CD14-positive monocyte (primary cell): ENCODE data around the gene BPHL. TPM values are rescaled to one million over a fixed set of nuclear protein-coding genes. Genes with fewer than 3 reads are reported as not detected.
"Not testable (repeated sequence)": the region's sequence is repeated elsewhere in the genome, so short reads cannot be mapped to it uniquely, and the experiment has no call there.

Experiments
- DNase-seq, 3 donors: peaks; one replicate each; pipeline ENCODE4 v3.0.0-alpha.2; 2011 to 2022
- H2AFZ ChIP-seq: 2 replicates; pipeline ENCODE4 v1.6.0; 2012; ENCODE audit warnings: mild to moderate bottlenecking, low read depth, low read length, inconsistent platforms; ENCODE audit not compliant: insufficient read depth, poor library complexity, severe bottlenecking
- H3K27ac ChIP-seq, 2 donors: 1 replicate in 1 of 2; 2 replicates in 1 of 2; pipeline ENCODE4 v1.5.1; 2012 to 2013; ENCODE audit warnings: low read length in 2 of 2, control low read depth in 1 of 2, inconsistent platforms in 1 of 2, low read depth in 1 of 2, mild to moderate bottlenecking in 1 of 2
- H3K27me3 ChIP-seq, 2 donors: one replicate each; pipeline versions ENCODE4 v1.6.0 to v1.6.1; 2011 to 2013; ENCODE audit warnings: low read length in 2 of 2; ENCODE audit not compliant: control insufficient read depth in 2 of 2, insufficient read depth in 2 of 2
- H3K36me3 ChIP-seq, 2 donors: replicated peaks in 1 of 2; 1 replicate in 1 of 2; 2 replicates in 1 of 2; pipeline versions ENCODE4 v1.5.1 to v1.6.1; 2012 to 2013; ENCODE audit warnings: low read length in 2 of 2, control low read depth in 1 of 2, inconsistent platforms in 1 of 2, mild to moderate bottlenecking in 1 of 2; ENCODE audit not compliant: insufficient read depth in 2 of 2, control insufficient read depth in 1 of 2
- H3K4me1 ChIP-seq, 2 donors: 1 replicate in 1 of 2; 2 replicates in 1 of 2; pipeline versions ENCODE4 v1.5.1 to v1.6.1; 2012 to 2013; ENCODE audit warnings: low read length in 2 of 2, control low read depth in 1 of 2, inconsistent platforms in 1 of 2, mild to moderate bottlenecking in 1 of 2, moderate library complexity in 1 of 2; ENCODE audit not compliant: insufficient read depth in 2 of 2, control insufficient read depth in 1 of 2
- H3K4me2 ChIP-seq: replicated peaks from 2 replicates; pipeline ENCODE3; 2012; ENCODE audit warnings: low read length, moderate library complexity, mild to moderate bottlenecking; ENCODE audit not compliant: poor library complexity, severe bottlenecking; ENCODE audit errors: extremely low read depth
- H3K4me3 ChIP-seq, 3 experiments: fragments of 200-600 bp in 1 of 3; sonication (generic) in 1 of 3; replicated peaks in 1 of 3; 1 replicate in 2 of 3; 2 replicates in 1 of 3; pipeline ENCODE4 v1.5.1; 2011 to 2013; ENCODE audit warnings: low read length in 3 of 3, mild to moderate bottlenecking in 3 of 3, control low read depth in 2 of 3, low read depth in 2 of 3, inconsistent platforms in 1 of 3, moderate library complexity in 1 of 3
- H3K79me2 ChIP-seq: 2 replicates; pipeline ENCODE4 v1.6.0; 2012; ENCODE audit warnings: mild to moderate bottlenecking, control low read depth, inconsistent platforms, low read length, moderate library complexity; ENCODE audit not compliant: insufficient read depth
- H3K9ac ChIP-seq: 2 replicates; pipeline ENCODE4 v1.6.0; 2017; ENCODE audit warnings: low read length, mild to moderate bottlenecking; ENCODE audit not compliant: insufficient read depth, poor library complexity, severe bottlenecking
- H3K9me3 ChIP-seq, 2 donors: replicated peaks in 1 of 2; 1 replicate in 1 of 2; 2 replicates in 1 of 2; pipeline versions ENCODE4 v1.5.1 to v1.6.1; 2012 to 2013; ENCODE audit warnings: low read length in 2 of 2, control low read depth in 1 of 2; ENCODE audit not compliant: control insufficient read depth in 1 of 2, insufficient read depth in 1 of 2
- H4K20me1 ChIP-seq: 2 replicates; pipeline ENCODE4 v1.6.0; 2012; ENCODE audit warnings: mild to moderate bottlenecking, low read length, control low read depth, moderate library complexity; ENCODE audit not compliant: insufficient read depth
- H3K27ac Mint-ChIP-seq, 7 donors: one replicate each; pipeline ENCODE4 v1.8.0; 2020; ENCODE audit warnings: mild to moderate bottlenecking in 7 of 7, mixed read lengths in 7 of 7, moderate library complexity in 6 of 7, inconsistent platforms in 2 of 7
- H3K27me3 Mint-ChIP-seq, 3 donors: one replicate each; pipeline ENCODE4 v1.8.0; 2021 to 2022; ENCODE audit warnings: low read depth in 3 of 3, mild to moderate bottlenecking in 3 of 3, mixed read lengths in 3 of 3, moderate library complexity in 3 of 3, inconsistent platforms in 1 of 3
- H3K36me3 Mint-ChIP-seq, 2 donors: one replicate each; pipeline ENCODE4 v1.8.0; 2020; ENCODE audit warnings: mixed read lengths in 2 of 2, inconsistent platforms in 1 of 2, mild to moderate bottlenecking in 1 of 2
- H3K4me1 Mint-ChIP-seq: one replicate; pipeline ENCODE4 v1.8.0; 2020; ENCODE audit warnings: mild to moderate bottlenecking, mixed read lengths
- H3K4me3 Mint-ChIP-seq, 2 donors: one replicate each; pipeline ENCODE4 v1.8.0; 2020; ENCODE audit warnings: mild to moderate bottlenecking in 2 of 2, mixed read lengths in 2 of 2, moderate library complexity in 1 of 2
- H3K9me3 Mint-ChIP-seq, 7 donors: one replicate each; pipeline ENCODE4 v1.8.0; 2020 to 2022; ENCODE audit warnings: mixed read lengths in 7 of 7, mild to moderate bottlenecking in 6 of 7, moderate library complexity in 6 of 7, inconsistent platforms in 2 of 7
- WGBS: methylation state at CpG from one replicate; pipeline ENCODE4 v1.1.5; 2013; ENCODE audit warnings: missing lambda C conversion rate; ENCODE audit not compliant: insufficient coverage; 5-methylcytosine and 5-hydroxymethylcytosine counted together
- intact Hi-C, 2 donors: fragments of 100-400 bp; cut with micrococcal nuclease; formaldehyde crosslinking; loops; one replicate each; pipeline versions ENCODE4 v1.15.0 to v1.15.1; 2023
- polyA plus RNA-seq, 3 donors: library from polyadenylated mRNA; depleted of rRNA in 1 of 3; unstranded in 2 of 3; stranded (reverse) in 1 of 3; fragments of 300-500 nt in 2 of 3; fragments of >200 nt in 1 of 3; fragmentation: Illumina TruSeq in 2 of 3; gene quantifications; 1 replicate in 2 of 3; 2 replicates in 1 of 3; pipeline ENCODE4 v1.2.3, GENCODE V29; 2012 to 2021

Gene BPHL
- polyA plus RNA-seq, 3 donors: 4.6 to 7.8 (median 5.9) TPM

DNA sequence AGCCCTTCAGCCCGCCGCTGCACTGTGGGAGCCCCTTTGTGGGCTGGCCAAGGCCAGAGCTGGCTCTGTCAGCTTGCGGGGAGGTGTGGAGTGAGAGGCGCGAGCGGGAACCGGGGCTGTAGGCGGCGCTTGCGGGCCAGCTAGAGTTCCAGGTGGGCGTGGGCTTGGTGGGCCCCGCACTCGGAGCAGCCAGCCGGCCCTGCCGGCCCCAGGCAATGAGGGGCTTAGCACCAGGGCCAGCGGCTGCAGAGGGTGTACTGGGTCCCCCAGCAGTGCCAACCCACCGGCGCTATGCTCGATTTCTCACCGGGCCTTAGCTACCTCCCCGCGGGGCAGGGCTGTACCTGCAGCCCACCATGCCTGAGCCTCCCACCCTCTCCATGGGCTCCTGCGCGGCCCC, 52.2 kb downstream of the BPHL start:
- H3K4me1 ChIP-seq, H3K9ac ChIP-seq, H3K4me1 Mint-ChIP-seq, H2AFZ ChIP-seq, H3K36me3 Mint-ChIP-seq, H3K79me2 ChIP-seq, H3K4me3 ChIP-seq, H3K4me2 ChIP-seq, H3K27ac ChIP-seq, H3K9me3 ChIP-seq, intact Hi-C loops, DNase-seq, H3K4me3 Mint-ChIP-seq, H3K9me3 Mint-ChIP-seq, H3K27ac Mint-ChIP-seq, H4K20me1 ChIP-seq, H3K36me3 ChIP-seq, H3K27me3 ChIP-seq: not testable (repeated sequence)
- H3K27me3 Mint-ChIP-seq: peaks cover 8 to 13% (median 10%) of the 10 kb centered on the region in 3 donors
- 95% methylated on average over 14 of the region's 24 CpGs for WGBS

GRCh38 chr6:3171313-3172175, 53.0 kb downstream of the BPHL start:
- H3K4me2 ChIP-seq: not testable (repeated sequence)
- WGBS: 90% methylated on average over 15 of the region's 17 CpGs

GRCh38 chr6:3172789-3173188, 54.3 kb downstream of the BPHL start:
- H3K4me1 ChIP-seq, H3K9me3 ChIP-seq, H3K27me3 Mint-ChIP-seq, H2AFZ ChIP-seq, DNase-seq, H3K27ac Mint-ChIP-seq, H3K4me3 ChIP-seq, H3K4me3 Mint-ChIP-seq, H3K27ac ChIP-seq, H4K20me1 ChIP-seq, H3K9me3 Mint-ChIP-seq, H3K36me3 Mint-ChIP-seq, H3K9ac ChIP-seq, H3K36me3 ChIP-seq, intact Hi-C loops, H3K79me2 ChIP-seq, H3K27me3 ChIP-seq, H3K4me2 ChIP-seq: not testable (repeated sequence)
- 94% methylated on average over 3 of the region's 4 CpGs for WGBS
- peaks cover 12% of the 10 kb centered on the region for H3K4me1 Mint-ChIP-seq

More at GRCh38 chr6:3171313-3172175, 53.0 kb downstream of the BPHL start:
- H3K27me3 ChIP-seq, H4K20me1 ChIP-seq, H3K27ac ChIP-seq, H2AFZ ChIP-seq, H3K4me1 Mint-ChIP-seq, H3K4me1 ChIP-seq, intact Hi-C loops, H3K36me3 Mint-ChIP-seq, H3K36me3 ChIP-seq, DNase-seq, H3K4me3 Mint-ChIP-seq, H3K27ac Mint-ChIP-seq, H3K9me3 Mint-ChIP-seq, H3K9me3 ChIP-seq, H3K4me3 ChIP-seq, H3K9ac ChIP-seq, H3K79me2 ChIP-seq: not testable (repeated sequence)
- peaks cover 7 to 11% (median 10%) of the 10 kb centered on the region in 3 donors for H3K27me3 Mint-ChIP-seq

DNA sequence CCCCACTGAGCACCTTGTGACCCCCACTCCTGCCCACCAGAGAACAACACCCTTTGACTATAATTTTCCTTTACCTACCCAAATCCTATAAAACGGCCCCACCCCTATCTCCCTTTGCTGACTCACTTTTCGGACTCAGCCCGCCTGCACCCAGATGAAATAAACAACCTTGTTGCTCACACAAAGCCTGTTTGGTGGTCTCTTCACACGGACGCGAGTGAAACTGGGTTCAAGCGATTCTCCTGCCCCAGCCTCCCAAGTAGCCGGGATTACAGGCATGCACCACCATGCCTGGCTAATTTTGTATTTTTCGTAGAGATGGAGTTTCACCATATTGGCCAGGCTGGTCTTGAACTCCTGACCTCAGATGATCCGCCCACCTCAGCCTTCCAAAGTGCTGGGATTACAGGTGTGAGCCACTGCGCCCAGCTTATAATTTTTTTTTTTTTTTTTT, 55.2 kb downstream of the BPHL start:
- H3K79me2 ChIP-seq, H3K27ac ChIP-seq, H3K4me3 Mint-ChIP-seq, H3K36me3 ChIP-seq, intact Hi-C loops, H3K4me1 ChIP-seq, H3K27me3 ChIP-seq, H3K4me2 ChIP-seq, H3K27me3 Mint-ChIP-seq, H3K9ac ChIP-seq, H3K9me3 ChIP-seq, H3K9me3 Mint-ChIP-seq, H3K4me3 ChIP-seq, H2AFZ ChIP-seq, H4K20me1 ChIP-seq, H3K36me3 Mint-ChIP-seq, DNase-seq: not testable (repeated sequence)
- Mint-ChIP-seq H3K4me1 (peaks cover 12% of the 10 kb centered on the region), H3K27ac (peak overlapping the region in 1 of 7 donors; percentile 15)
- 94% methylated on average over 4 of the region's 11 CpGs for WGBS
